Liver (tissue), 9 donors: ENCODE results near the gene CAST. TPM values are rescaled to one million over a fixed set of nuclear protein-coding genes. Genes with fewer than 3 reads are reported as not detected.

Experiments
- DNase-seq: peaks from one replicate; pipeline ENCODE4 v3.0.0-alpha.2; 2017; ENCODE audit warnings: low spot score
- H3K27ac ChIP-seq, 2 donors: one replicate each; pipeline ENCODE4 v1.7.0; 2013; ENCODE audit warnings: inconsistent platforms in 2 of 2, low read length in 2 of 2, control low read depth in 1 of 2, low read depth in 1 of 2, mild to moderate bottlenecking in 1 of 2
- H3K27me3 ChIP-seq, 4 donors: one replicate each; pipeline versions ENCODE4 v1.6.1 to v1.7.0; 2013; ENCODE audit warnings: low read length in 3 of 4, inconsistent platforms in 1 of 4, mild to moderate bottlenecking in 1 of 4, moderate library complexity in 1 of 4; ENCODE audit not compliant: control insufficient read depth in 4 of 4, insufficient read depth in 4 of 4
- H3K36me3 ChIP-seq, 4 donors: one replicate each; pipeline versions ENCODE4 v1.6.1 to v1.7.0; 2013; ENCODE audit warnings: low read length in 3 of 4, mild to moderate bottlenecking in 3 of 4, low read depth in 1 of 4, moderate library complexity in 1 of 4; ENCODE audit not compliant: control insufficient read depth in 4 of 4, insufficient read depth in 3 of 4
- H3K4me1 ChIP-seq, 4 donors: one replicate each; pipeline versions ENCODE4 v1.6.1 to v1.7.0; 2013; ENCODE audit warnings: low read length in 3 of 4, mild to moderate bottlenecking in 3 of 4, moderate library complexity in 1 of 4; ENCODE audit not compliant: control insufficient read depth in 4 of 4, insufficient read depth in 4 of 4
- H3K4me3 ChIP-seq, 3 donors: one replicate each; pipeline versions ENCODE4 v1.6.1 to v1.7.0; 2013; ENCODE audit warnings: low read length in 3 of 3, control low read depth in 1 of 3, low read depth in 1 of 3, mild to moderate bottlenecking in 1 of 3
- H3K9ac ChIP-seq, 2 donors: one replicate each; pipeline ENCODE4 v1.7.0; 2013; ENCODE audit warnings: low read length in 2 of 2, mild to moderate bottlenecking in 2 of 2, moderate library complexity in 2 of 2, control low read depth in 1 of 2, low read depth in 1 of 2
- H3K9me3 ChIP-seq, 4 donors: one replicate each; pipeline versions ENCODE4 v1.6.1 to v1.7.0; 2013; ENCODE audit warnings: low read length in 3 of 4; ENCODE audit not compliant: control insufficient read depth in 4 of 4
- CTCF ChIP-seq: fragments of 150-350 bp; IDR thresholded peaks from 2 replicates; pipeline ENCODE4 v1.5.1; 2017; ENCODE audit warnings: improper control_type of control experiment, low read depth, low read length; ENCODE audit not compliant: missing input control
- FOXA1 ChIP-seq: IDR thresholded peaks from 2 replicates; pipeline ENCODE4 v1.6.1; 2016; ENCODE audit warnings: antibody characterized with exemption
- FOXA2 ChIP-seq: IDR thresholded peaks from 2 replicates; pipeline ENCODE4 v1.6.1; 2016; ENCODE audit warnings: antibody characterized with exemption
- GABPA ChIP-seq, 2 donors: IDR thresholded peaks in 1 of 2; conservative IDR thresholded peaks in 1 of 2; 2 replicates each; pipeline ENCODE4 v1.6.1; 2016; ENCODE audit warnings: antibody characterized with exemption in 2 of 2, mild to moderate bottlenecking in 1 of 2, moderate library complexity in 1 of 2
- HNF4G ChIP-seq: IDR thresholded peaks from 2 replicates; pipeline ENCODE4 v1.6.1; 2016; ENCODE audit warnings: antibody characterized with exemption
- JUND ChIP-seq, 2 donors: IDR thresholded peaks; 2 replicates each; pipeline ENCODE4 v1.6.1; 2016; ENCODE audit warnings: antibody characterized with exemption in 2 of 2
- MAX ChIP-seq: IDR thresholded peaks from 2 replicates; pipeline ENCODE4 v1.6.1; 2016; ENCODE audit warnings: antibody characterized with exemption
- NR2F2 ChIP-seq: IDR thresholded peaks from 2 replicates; pipeline ENCODE4 v1.6.1; 2016; ENCODE audit warnings: antibody characterized with exemption
- RAD21 ChIP-seq, 2 donors: IDR thresholded peaks; 2 replicates each; pipeline ENCODE4 v1.6.1; 2016; ENCODE audit warnings: antibody characterized with exemption in 2 of 2, mild to moderate bottlenecking in 2 of 2
- REST ChIP-seq: IDR thresholded peaks from 2 replicates; pipeline ENCODE4 v1.6.1; 2016; ENCODE audit warnings: antibody characterized with exemption, mild to moderate bottlenecking
- RXRA ChIP-seq, 2 donors: IDR thresholded peaks; 2 replicates each; pipeline ENCODE4 v1.6.1; 2017 to 2018; ENCODE audit warnings: antibody characterized with exemption in 2 of 2, mild to moderate bottlenecking in 1 of 2
- TAF1 ChIP-seq: conservative IDR thresholded peaks from 2 replicates; pipeline ENCODE4 v1.6.1; 2016; ENCODE audit warnings: antibody characterized with exemption, mild to moderate bottlenecking
- ZBTB33 ChIP-seq: IDR thresholded peaks from 2 replicates; pipeline ENCODE4 v1.6.1; 2016; ENCODE audit warnings: antibody characterized with exemption
- WGBS: extraction: QIAGEN DNeasy Blood & Tissue Kit; methylation state at CpG from one replicate; pipeline ENCODE4 v1.1.7; 2013; 5-methylcytosine and 5-hydroxymethylcytosine counted together
- polyA plus RNA-seq, 2 donors: library from polyadenylated mRNA; stranded (reverse) in 1 of 2; unstranded in 1 of 2; fragments of 200-250 nt in 1 of 2; fragments of >200 nt in 1 of 2; fragmentation: Nextera tagmentation in 1 of 2; extraction: Ambion mirVana in 1 of 2; gene quantifications; one replicate each; pipeline versions ENCODE4 v1.2.1 to v1.2.3, GENCODE V29; 2013 to 2015
- total RNA-seq, 2 donors: library from RNA; depleted of rRNA; stranded (reverse); fragments of >200 nt; gene quantifications; one replicate each; pipeline ENCODE4 v1.2.3, GENCODE V29; 2014
- TF ChIP-seq, protein P1 (sequence below): IDR thresholded peaks from 2 replicates; pipeline ENCODE4 v1.6.1; 2016; ENCODE audit warnings: antibody characterized with exemption
- donor health status: healthy.
- donor health status: healthy.
- donor health status: healthy.
- donor health status: healthy.
- donor health status: healthy.

The CAST gene
- total and polyA plus RNA-seq, 4 donors: 43.3 to 126 (median 81.0) TPM

GRCh38 chr5:96768708-96769251, 106.6 kb downstream of the CAST start:
- Histone ChIP-seq H3K27me3 (no peaks in the 10 kb centered on the region), H3K9ac (no peak overlapping the region), H3K36me3 (peaks cover 9 to 89% (median 78%) of the 10 kb centered on the region in 4 donors), H3K27ac (no peak overlapping the region), H3K4me1 (peaks cover 0 to 9% (median 3%) of the 10 kb centered on the region in 4 donors), H3K4me3 (no peak overlapping the region), H3K9me3 (no peaks in the 10 kb centered on the region)
- TF ChIP-seq REST (no peak), TAF1 (no peak), FOXA2 (no peak), ZBTB33 (no peak), HNF4G (no peak), NR2F2 (no peak), CTCF (no peak), RXRA (IDR thresholded peaks at IDR 0.05) (no peak), MAX (no peak), RAD21 (IDR thresholded peaks at IDR 0.05) (no peak)
- TF ChIP-seq, protein P1, sequence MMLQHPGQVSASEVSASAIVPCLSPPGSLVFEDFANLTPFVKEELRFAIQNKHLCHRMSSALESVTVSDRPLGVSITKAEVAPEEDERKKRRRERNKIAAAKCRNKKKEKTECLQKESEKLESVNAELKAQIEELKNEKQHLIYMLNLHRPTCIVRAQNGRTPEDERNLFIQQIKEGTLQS: no peak
- DNase-seq: no peak
- 88% methylated on average over 4 of the region's 4 CpGs for WGBS

DNA sequence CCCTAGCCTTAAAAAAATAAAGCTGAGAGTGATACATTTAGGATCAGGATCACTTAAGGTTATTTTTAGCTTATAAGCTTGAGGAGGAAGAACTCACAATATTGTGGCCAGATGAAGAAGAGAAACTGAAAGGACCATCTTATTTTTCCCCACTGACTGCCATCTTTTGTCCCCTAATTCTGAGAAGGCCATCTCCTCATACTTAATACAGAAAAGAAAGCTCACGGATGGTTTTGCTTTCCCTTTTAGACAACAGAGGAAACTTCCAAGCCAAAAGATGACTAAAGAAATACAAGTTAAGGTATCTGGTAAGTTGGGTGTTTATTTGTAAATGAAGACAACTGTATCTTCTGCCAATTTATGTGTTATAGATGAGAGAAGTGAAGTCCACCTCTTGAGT, 109.2 kb downstream of the CAST start:
- 73% methylated on average over 1 of the region's 1 CpG for WGBS
- no peaks in the 10 kb centered on the region for H3K9me3 ChIP-seq
- H3K36me3 ChIP-seq: peaks cover 13 to 81% (median 67%) of the 10 kb centered on the region in 4 donors
- no peak overlapping the region for H3K4me3 ChIP-seq
- H3K27ac ChIP-seq: no peak overlapping the region
- no peaks in the 10 kb centered on the region for H3K4me1 ChIP-seq
- H3K9ac ChIP-seq: peak overlapping the region in 1 of 2 donors; percentile 32
- no peak for DNase-seq
- H3K27me3 ChIP-seq: no peaks in the 10 kb centered on the region
- no peak for TF ChIP-seq FOXA2
- no peak for TF ChIP-seq CTCF
- TF ChIP-seq MAX: no peak
- no peak for TF ChIP-seq RXRA (IDR thresholded peaks at IDR 0.05)
- TF ChIP-seq REST: no peak
- no peak for TF ChIP-seq FOXA1
- no peak for TF ChIP-seq JUND (IDR thresholded peaks at IDR 0.05)
- no peak for TF ChIP-seq GABPA (IDR thresholded peaks at IDR 0.05 in 1 of 2, conservative IDR thresholded peaks at IDR 0.05 in 1 of 2)
- no peak for TF ChIP-seq ZBTB33
